HG03439 (cell line): ENCODE results near the gene POU2AF3.
A peak's percentile ranks its signal among the peaks of the same experiment; 100 is the strongest.
"Not testable (repeated sequence)": the region's sequence is repeated elsewhere in the genome, so short reads cannot be mapped to it uniquely, and the experiment has no call there.

Experiments
- ATAC-seq: cut with Tn5 transposase; IDR thresholded peaks from one replicate; pipeline ENCODE4 v1.9.1; 2021; ENCODE audit warnings: mild to moderate bottlenecking, moderate library complexity; ENCODE audit not compliant: unreplicated experiment

Gene POU2AF3

GRCh38 chr11:111298413-111299100 is at the start of gene POU2AF3:
Gene POU2AF3 (plus strand): TSS chr11:111298546. CDS start chr11:111298582, 36 bp downstream.
- peak; percentile 18 for ATAC-seq

- ATAC-seq = no peak
These were observed 47.4 kb upstream of the POU2AF3 start for GRCh38 chr11:111250936-111251335.

GRCh38 chr11:111253131-111253530 is 45.2 kb upstream of the POU2AF3 start:
- ATAC-seq = no peak

- ATAC-seq = no peak
These were observed 44.7 kb upstream of the POU2AF3 start for GRCh38 chr11:111253630-111254029.

GRCh38 chr11:111258046-111258445 is 40.3 kb upstream of the POU2AF3 start:
- no peak for ATAC-seq

GRCh38 chr11:111259896-111260295 is 38.5 kb upstream of the POU2AF3 start:
- ATAC-seq = no peak

- no peak for ATAC-seq
These were observed 37.5 kb upstream of the POU2AF3 start for GRCh38 chr11:111260811-111261210.

- no peak for ATAC-seq
These were observed 33.7 kb upstream of the POU2AF3 start for GRCh38 chr11:111264646-111265045.

GRCh38 chr11:111265421-111265820 is 32.9 kb upstream of the POU2AF3 start:
- ATAC-seq = no peak

- not testable (repeated sequence) for ATAC-seq
These were observed 30.0 kb upstream of the POU2AF3 start for GRCh38 chr11:111268303-111268702.

- ATAC-seq = no peak
These were observed 29.0 kb upstream of the POU2AF3 start for GRCh38 chr11:111269146-111269868.

- ATAC-seq = no peak
These were observed 25.9 kb upstream of the POU2AF3 start for GRCh38 chr11:111272420-111272819.

GRCh38 chr11:111282562-111283075 is 15.7 kb upstream of the POU2AF3 start:
- ATAC-seq = no peak

- ATAC-seq = no peak
These were observed 14.3 kb upstream of the POU2AF3 start for GRCh38 chr11:111283945-111284481.

GRCh38 chr11:111285189-111286091 is 12.9 kb upstream of the POU2AF3 start:
- no peak for ATAC-seq

GRCh38 chr11:111291764-111292163 is 6.6 kb upstream of the POU2AF3 start:
- ATAC-seq = no peak

- not testable (repeated sequence) for ATAC-seq
These were observed 5.9 kb upstream of the POU2AF3 start for GRCh38 chr11:111292408-111292807.

GRCh38 chr11:111296196-111296595 is 2.1 kb upstream of the POU2AF3 start:
- ATAC-seq = no peak

GRCh38 chr11:111297696-111298095 is 650 bp upstream of the POU2AF3 start:
- no peak for ATAC-seq

- ATAC-seq = peak; percentile 60
These were observed 1.0 kb downstream of the POU2AF3 start for GRCh38 chr11:111299101-111300026.
